ENCODE results near the gene ACAP3.
A peak's percentile ranks its signal among the peaks of the same experiment; 100 is the strongest.

The ACAP3 gene, protein sequence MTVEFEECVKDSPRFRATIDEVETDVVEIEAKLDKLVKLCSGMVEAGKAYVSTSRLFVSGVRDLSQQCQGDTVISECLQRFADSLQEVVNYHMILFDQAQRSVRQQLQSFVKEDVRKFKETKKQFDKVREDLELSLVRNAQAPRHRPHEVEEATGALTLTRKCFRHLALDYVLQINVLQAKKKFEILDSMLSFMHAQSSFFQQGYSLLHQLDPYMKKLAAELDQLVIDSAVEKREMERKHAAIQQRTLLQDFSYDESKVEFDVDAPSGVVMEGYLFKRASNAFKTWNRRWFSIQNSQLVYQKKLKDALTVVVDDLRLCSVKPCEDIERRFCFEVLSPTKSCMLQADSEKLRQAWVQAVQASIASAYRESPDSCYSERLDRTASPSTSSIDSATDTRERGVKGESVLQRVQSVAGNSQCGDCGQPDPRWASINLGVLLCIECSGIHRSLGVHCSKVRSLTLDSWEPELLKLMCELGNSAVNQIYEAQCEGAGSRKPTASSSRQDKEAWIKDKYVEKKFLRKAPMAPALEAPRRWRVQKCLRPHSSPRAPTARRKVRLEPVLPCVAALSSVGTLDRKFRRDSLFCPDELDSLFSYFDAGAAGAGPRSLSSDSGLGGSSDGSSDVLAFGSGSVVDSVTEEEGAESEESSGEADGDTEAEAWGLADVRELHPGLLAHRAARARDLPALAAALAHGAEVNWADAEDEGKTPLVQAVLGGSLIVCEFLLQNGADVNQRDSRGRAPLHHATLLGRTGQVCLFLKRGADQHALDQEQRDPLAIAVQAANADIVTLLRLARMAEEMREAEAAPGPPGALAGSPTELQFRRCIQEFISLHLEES
- 77.6 to 97.3 reads per million in 2 donors for total RNA-seq

DNA sequence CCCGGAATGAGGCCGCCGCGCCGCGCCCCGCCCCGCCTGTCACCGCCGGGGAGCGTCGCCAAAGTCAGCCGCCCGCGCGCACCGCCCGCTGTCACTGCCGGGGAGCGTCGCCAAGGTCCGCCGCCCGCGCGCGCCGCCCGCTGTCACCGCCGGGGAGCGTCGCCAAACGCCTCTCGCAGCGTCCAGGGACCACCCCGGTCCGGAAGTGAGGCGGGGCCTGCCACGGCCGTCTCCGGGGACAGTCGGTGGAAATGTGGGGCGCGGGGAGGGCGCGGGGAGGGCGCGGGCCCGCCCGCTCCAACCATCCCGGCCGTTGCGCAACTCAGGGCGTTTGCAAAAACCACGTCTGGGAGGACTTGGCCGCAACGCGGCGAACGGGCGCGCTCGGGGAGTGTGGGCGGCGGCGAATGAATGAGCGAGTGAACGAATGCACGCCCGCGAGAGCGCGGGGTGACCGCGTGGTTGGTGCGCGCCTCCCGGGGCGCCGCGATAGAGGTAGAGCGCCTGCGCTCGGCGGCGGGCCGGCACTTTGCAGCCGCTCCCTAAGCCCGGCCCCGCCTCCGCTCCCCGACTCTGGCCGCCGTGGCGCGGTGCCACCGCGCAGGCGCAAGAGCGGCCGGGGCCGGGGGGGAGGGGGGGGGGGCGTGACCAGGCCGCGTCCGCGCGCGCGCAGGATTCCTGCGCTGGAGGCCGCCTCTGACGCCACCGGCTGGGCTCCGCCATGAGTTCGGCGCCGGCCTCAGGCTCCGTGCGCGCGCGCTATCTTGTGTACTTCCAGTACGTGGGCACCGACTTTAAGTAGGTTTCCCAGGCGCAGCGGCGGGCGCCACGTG is at the start of gene ACAP3, which contains the start of gene PUSL1:
Gene ACAP3 (minus strand): TSS at position 8 of the 833 bp plus-strand sequence. CDS start 115 bp downstream, outside the sequence.
Gene PUSL1 (plus strand): TSS at position 675 of the 833 bp plus-strand sequence. CDS start 47 bp downstream, at position 722.
- DNase-seq, result peak; percentile 77 to 97 (median 85)

DNA sequence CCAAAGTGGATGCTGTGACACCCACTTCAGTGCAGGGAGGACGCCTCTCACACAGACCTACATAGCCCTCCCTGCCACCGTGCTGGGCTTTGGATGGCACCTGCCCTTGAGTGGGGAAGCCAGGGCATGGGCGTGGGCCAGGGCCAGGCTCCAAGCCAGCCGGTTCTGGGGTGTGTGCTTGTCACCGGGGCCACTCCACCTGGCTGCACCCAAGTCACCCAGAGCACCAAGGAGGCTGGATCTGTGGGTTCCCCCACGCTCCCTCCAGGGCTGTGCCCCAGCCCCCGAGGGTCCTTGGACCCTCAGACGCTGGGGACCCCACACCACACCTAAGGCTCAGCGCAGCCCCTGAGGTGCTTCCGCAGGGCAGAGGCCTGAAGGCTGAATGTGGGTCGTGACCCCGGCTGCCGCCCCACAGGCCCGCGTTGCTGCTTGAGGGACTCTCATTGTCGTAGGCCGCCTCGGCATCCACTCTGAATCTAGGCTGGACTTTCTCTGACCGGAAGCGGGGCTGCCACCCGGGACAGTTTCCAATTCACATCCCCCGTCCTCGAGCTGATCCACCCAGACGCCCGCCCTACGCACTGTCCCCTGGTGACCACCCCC is 49.2 kb upstream of the ACAP3 start:
- DNase-seq, result no peak

DNA sequence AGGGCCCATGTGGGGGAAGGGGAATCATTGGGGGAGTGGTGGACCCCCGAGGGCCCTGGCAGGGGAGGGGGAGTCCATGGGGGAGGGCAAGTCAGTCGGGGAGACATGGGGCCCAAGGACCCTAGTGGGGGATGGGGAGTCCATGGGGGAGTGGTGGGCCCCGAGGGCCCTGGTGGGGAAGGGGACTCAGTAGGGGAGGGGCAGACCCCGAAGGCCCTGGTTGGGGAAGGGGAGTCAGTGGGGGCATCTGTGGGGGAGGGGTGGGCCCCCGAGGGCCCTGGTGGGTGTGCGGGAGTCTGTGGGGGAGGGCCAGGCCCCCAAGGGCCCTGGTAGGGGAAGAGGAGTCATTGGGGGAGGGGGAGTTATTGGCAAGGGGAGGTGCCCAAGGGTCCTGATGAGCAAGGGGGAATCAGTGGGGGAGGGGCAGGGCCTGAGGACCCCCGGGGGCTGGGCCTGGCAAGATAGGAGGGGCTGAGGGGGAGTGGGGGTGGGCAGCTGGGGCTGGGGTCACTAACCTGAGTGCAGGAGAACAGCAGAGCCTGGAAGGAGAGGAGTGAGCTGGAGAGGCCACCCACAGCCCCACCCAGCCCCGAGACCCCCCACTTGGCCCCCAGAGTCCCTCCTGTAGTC is 48.6 kb upstream of the ACAP3 start:
- DNase-seq, result no peak

DNA sequence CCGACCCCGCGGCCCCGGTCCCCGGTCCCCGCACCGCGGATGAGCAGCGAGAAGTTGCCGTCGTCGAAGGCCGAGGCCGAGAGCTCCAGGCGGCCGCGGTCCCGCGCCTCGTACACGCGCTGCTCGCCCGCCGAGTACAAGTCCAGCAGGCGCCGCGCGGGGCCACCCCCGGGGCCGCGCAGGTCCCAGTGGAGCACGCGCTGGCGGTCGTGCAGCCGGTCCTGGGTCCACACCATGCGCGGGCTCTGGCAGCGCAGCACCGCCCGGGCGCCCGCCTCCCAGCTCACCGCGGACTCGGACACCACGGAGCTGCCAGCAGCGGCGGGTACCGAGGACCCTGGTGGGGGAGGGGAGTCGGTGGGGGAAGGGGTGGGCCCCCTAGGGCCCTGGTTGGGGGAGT is 47.7 kb upstream of the ACAP3 start:
- no peak for DNase-seq

DNA sequence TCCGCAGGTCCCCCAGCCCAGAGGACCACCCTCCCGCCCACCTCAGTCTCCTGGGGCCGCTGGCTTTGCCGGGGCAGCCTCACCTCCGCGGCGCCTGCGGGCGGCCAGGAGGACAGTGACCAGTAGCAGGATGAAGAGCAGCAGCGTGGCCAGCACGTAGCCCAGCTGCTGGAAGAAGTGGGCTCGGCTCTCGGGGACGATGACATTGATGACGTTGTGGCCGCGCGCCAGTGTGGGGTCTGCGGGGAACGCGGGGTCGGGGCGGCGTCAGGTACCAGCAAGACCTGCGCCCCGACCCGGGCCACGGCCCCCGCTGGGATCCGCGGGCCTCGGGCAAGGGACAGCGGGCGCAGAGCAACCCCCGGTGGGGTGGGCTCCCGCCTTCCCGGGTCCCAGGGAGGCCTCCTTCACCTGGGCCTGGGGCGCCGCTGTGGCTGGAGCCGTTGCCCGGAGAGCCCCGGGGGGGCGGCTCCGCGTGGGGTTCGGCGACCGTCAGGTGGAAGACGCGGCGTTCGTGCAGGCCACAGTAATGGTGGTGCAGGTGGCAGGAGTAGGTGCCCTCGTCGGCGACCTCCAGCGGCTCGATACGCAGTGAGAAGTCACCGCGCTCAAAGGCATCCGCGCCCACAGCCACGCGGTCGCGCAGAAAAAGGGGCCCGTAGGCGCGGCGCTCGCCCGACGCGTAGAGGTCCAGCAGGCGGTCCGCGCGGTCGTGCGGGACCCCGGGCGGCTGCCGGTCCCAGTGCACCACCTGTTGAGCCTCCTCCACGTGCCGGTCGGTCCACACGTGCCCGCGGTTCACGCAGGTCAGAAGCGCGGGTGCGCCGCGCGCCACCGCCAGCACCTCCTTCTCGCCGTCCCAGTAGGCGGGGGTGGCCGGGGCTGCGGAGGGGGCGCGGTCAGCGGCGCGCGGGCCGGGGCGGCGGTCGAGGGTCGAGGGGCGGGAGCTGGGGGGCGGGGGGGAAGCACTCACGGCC is 46.8 kb upstream of the ACAP3 start:
- no peak for DNase-seq

DNA sequence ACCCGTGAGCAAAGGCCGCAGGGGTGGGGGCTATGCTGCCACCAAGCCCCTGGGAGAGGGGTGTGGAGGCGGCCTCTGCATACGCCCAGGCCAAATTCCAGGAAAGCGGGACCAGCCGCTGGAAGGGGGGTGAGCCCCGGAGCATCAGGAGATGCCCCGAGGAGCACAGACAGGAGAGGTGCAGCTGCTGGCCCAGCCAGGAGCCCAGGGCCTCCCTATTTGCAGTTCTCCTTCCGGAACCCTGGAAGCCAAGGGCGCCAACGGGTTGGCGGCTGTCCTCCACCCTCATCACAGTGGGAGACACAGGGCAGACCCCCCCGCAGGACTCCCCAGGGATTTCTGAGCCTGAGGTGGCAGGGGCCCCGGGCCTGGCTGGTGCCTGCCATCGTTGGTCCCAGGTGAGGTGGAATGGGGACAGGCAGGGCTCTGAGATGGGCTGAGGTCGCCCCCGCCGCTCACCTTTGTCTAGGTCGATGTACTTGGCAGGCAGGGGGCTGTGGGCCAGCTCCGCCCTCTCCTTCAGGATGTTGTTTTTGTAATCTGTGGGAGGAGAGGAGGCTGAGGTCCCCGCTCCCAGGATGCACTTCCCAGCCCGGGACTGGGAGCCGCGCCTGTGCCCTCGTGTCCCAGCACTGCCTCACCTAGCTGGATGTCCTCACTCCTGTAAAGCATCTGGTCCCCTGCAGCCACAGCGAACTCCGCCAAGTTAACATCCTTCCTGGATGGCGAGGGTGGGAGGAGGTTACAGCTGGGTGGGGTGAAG is 45.8 kb upstream of the ACAP3 start:
- no peak for DNase-seq

DNA sequence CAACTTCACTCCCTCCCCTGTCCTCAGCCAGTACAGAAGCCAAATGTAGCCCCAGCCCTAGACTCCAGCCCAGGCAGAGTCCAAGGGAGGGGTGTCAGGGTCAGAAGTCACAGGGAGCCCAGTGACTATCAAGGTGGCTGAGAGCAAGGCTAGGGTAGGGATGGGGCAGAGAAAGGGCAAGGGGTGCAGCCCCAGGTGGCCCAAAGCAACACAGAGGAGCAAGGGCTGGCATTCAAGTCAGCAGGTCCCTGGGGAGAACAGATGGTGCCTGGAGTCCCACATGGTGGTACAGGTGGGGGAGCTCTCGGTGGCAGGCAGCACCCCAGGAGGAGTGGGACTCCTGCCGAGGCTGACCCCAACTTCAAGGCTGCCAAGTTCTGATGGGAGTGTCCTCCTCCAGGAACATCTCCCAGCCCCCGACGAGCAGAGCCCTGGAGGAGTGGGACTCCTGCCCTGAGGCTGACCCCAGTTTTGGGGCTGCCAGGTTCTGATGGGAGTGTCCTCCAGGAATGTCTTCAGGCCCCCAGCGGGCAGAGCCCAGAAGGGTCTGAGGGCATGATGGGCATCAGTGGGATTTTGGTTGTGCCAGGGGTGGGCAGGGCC is 45.2 kb upstream of the ACAP3 start:
- DNase-seq, result no peak

DNA sequence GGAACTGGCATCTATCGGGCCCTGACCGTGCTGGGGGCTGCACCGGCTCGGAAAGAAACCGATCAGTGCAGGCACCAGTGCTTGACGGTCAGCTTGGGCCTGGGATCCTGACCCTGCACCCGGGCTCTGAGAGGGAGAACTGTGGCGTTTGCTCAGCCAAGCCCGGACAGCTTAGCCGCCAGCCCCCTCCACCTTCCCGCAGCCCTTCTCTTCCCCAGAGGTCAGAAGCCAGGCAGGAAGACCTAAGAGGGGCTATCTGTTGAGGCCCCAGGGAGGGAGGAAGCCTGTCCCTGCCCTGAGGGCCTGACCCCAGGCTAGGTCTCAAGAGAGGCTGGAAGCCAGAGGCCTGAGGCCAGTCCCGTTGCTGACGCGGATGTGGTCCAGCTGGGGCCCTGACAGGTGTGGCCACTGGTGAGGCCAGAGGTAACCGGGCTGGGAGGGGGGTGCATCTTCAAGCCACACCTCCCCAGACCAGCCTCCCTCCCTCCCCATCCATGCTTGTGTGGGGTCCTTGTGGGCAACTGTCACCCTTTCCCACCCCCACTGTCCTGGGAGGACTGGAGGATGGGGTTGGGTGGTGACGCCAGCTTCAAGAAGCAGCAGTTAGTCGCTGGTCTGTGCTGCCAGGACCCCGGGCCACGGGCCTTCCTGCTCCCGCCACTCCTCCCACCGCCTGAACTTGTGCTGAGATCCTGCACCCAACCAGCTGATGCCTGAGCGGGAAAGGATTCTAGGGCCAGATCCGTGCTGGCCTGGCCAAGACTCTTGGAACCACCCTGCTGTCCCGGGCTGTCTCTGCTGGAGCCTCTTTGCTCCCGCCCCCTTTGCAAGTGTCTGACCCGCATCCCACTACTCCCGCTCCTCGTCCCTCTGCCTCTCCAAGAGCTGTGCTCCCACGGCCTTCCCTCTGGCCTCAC is 44.0 kb upstream of the ACAP3 start:
- DNase-seq, result no peak

DNA sequence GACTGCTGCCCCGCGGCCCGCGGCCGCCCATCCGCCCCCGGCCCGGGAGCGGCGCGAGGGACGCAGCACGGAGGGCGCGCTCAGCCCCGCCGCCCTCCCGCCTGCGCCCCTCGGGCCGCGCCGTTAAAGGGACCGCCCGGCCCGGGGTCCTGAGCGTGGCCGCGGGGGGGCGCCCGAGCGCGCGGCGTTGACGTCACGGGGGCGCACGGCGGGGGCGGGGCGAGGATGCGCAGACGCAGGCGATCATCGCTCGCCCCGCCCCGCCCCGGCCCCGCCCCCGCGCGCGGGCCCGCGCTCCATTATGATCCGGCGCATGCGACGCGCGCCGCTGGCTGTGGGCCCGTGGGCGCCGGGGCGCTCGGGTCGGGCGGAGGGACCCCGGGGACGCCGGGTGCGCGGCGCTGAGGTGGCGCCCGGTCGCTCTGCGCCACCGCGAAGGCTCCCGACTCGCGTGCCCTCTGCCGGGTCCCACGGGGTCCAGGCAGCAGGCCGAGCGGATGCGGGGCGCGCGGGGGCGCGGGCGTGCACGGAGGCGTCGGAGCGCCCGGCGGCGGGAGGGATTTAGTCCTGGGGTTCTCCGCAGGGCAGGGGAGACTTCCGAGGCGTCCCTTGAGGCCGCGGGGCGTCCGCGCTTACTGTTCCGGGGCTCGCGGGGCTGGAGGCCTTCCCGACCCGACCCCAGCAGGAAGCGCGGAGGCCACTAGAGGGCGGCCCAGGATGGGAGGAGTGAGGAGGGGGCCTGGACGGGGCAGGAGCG is 41.7 kb upstream of the ACAP3 start, which contains the start of gene DVL1:
Gene DVL1 (minus strand): TSS at position 163 of the 757 bp plus-strand sequence. CDS start 353 bp downstream, outside the sequence.
- DNase-seq, result peak; percentile 45 to 76 (median 65)

DNA sequence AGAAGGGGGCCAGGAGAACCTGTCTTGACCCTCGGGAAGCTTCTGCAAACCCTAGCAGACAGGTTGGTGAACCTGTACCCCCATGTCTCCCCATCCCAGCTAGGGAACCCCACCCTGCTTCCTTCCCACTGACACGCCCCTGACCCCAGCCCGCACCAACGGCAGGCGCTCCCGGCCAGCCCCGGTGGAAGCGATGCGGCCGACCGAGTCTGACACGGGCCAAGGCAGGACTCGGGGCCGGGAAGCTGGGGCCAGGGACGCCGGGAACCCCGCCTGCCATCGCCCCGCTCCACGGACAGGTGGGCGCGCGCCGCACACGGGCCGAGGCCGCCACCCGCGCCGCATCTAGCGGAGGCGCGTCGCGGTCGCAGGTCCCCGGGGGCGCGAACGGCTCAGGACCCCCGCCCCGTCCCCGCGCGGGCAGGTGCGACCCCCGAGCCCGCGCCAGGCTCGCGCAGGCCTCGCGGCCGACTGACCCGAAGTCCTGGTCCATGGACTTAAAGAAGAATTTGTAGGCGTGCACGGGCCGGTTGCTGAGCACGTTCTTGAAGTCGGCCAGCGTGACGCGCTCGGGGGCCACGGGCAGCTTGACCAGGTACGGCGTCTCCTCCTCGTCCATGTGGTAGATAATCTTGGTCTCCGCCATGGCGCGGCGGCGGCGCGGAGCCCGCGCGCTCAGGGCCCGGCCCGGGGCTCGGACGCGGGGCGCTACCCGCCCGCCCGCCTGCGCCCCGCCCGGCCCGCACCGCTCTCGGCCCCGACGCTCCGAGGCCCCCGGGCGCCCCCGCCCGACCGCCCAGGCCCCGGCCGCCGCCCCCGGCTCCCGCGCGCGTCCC is 40.9 kb upstream of the ACAP3 start:
- no peak for DNase-seq

DNA sequence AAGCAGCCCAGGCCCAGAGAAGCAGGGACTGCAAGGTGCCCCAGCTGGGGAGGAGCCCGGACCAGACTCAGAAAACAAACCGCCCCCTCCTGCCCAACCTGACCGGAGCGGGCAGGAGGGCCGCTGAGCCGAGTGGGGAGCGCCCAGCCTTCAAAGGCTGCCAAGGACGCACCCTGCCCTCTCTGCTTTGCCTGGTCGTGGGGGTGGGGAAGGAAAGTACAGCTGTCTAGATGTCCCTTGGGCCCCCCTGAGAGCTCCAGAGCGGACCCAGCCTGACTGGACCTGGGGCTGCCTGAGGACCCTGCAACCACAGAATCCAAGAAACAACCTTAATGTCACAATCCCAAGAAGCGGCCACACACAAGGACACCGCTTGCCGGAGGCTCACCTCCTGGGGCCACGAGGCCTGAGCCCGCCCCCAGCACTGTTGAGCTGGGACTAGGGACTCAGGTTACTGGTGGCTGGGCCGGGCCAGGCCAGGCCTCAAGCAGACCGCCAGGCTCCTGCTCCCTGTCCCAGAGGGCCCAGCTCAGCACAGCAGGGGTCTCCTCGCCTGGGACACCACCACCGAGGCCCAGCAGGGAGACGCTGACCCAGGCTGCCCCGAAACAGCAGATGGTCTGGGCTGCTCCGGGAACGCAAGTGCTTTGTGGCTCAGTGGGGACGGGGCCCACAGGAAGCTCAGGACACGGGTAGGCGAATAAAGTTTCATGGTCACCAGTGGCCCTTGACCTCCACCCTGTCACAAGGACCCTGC is 40.1 kb upstream of the ACAP3 start:
- DNase-seq, result no peak

DNA sequence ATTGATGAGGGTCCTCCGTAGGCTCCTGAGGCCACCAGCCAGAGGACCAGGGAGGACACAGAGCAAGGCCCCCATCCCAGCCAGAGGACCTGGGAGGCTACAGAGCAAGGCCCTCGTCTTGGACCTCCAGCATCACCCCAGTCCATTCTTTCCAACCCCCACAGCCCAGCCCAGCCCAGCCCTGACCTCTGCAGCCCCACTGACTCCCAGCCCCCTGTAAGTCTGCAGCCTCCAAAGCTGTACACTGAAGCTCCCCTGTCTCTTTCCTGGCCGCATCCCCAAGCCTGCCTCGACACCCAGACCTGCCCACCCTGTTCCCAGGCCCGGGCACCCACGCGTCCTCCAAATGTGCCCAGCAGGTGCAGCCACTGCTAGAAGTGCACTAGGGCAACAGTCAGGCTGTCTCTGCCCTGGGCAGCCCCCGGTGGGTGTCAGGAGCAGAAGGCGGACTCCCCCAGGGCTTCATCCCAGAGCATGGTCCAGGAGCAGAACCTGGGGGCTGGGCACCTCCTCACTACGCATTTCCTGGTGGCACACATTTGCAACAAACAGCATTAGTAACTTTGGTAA is 39.4 kb upstream of the ACAP3 start:
- DNase-seq, result no peak

DNA sequence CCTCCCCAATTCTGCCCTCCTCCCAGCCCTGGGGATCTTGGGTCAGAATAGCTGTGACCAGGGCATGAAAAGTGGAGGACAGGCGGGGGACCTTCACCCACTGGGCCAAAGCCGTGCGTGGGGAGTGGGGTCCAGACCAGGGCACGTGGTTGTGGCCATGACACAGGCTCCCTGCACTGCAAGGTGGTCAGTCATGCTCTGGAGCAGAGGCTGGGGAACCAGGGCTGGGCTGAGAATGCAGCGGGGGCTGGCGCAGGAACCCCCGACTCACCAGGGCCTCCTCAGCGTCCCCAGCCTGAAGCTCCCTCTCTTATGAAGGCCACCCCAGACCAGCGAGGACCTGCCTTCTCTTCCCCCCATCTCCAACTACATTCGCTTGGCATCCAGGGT is 38.8 kb upstream of the ACAP3 start:
- no peak for DNase-seq

DNA sequence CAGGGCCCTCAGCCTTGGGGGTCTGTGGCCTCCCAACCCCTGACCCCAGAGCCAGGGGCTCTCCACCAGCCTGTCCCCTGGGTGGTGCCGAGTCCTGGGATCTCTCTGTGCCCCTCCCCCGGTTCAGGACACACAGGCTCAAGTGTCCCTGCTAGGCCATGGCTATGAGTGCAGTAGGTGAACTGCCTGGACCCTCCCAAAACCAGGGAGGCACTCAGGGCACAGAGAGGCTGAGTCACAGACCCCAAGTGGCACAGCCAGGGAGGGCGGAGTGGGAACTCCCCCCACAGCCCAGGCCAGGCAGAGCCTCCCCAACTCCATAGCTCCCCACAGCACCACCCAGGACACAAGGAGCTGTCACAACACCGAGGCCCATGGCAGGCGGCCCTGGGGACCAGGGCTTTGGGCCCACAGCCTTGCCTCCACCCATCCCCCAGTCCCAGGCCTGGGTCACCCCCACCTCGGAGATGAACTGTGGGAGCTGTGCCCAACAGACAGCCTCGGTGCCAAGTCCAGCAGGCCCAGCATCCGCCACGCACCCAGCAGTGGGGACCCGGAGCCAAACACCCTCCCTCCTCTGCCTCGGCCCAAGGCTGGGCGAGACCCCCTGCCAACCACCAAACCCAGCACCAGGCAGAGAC is 38.2 kb upstream of the ACAP3 start:
- no peak for DNase-seq

DNA sequence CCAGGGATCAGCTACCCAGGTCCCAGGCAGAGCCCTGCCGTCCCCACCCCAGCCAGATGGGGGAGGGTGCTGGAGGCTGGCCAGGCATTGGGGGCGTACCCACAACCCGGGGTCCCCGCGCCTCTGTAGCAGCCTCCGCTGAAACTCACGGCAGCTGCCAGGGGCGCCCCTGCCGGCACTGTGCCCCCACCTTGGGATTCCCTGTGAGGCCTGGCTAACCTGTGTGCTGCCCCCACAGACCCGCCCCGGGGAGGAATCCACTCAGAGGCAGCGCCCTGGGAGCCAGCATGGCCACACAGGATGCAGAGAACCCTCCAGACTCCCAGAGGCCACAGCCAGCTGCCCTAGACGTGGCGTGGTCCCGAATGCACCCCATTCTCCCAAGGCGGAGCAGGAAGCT is 37.7 kb upstream of the ACAP3 start:
- no peak for DNase-seq
